ENCODE results near the gene ABHD16A.

ABHD16A gene

GRCh38 chr6:31662124-31662723 is 40.9 kb downstream of the ABHD16A start:
- no peak for DNase-seq (ENCODE audit: low read depth)

GRCh38 chr6:31661262-31662123 is 41.6 kb downstream of the ABHD16A start:
- DNase-seq (ENCODE audit: low read depth), result no peak

- DNase-seq (ENCODE audit: low read depth), result peak; percentile 84
Observed at GRCh38 chr6:31660381-31661261, 42.5 kb downstream of the ABHD16A start, which contains the start of gene C6orf47. TSS of gene C6orf47 (minus strand) at chr6:31660778. CDS start at chr6:31659947, 831 bp downstream.

GRCh38 chr6:31659649-31660380 is 43.3 kb downstream of the ABHD16A start:
- DNase-seq (ENCODE audit: low read depth), result peak; percentile 53

- no peak for DNase-seq (ENCODE audit: low read depth)
Observed at GRCh38 chr6:31658983-31659648, 44.0 kb downstream of the ABHD16A start.

- DNase-seq (ENCODE audit: low read depth), result no peak
Observed at GRCh38 chr6:31658158-31658688, 44.9 kb downstream of the ABHD16A start.

GRCh38 chr6:31657406-31658157 is 45.5 kb downstream of the ABHD16A start:
- no peak for DNase-seq (ENCODE audit: low read depth)

- no peak for DNase-seq (ENCODE audit: low read depth)
Observed at GRCh38 chr6:31655349-31656237, 47.5 kb downstream of the ABHD16A start, which contains the start of gene APOM. TSS of gene APOM (plus strand) at chr6:31655894. CDS start at chr6:31655967, 73 bp downstream.

GRCh38 chr6:31654574-31655348 is 48.4 kb downstream of the ABHD16A start:
- DNase-seq (ENCODE audit: low read depth), result no peak

- DNase-seq (ENCODE audit: low read depth), result peak; percentile 92
Observed at GRCh38 chr6:31652925-31653724, 50.0 kb downstream of the ABHD16A start.

GRCh38 chr6:31651602-31652191 is 51.4 kb downstream of the ABHD16A start:
- DNase-seq (ENCODE audit: low read depth), result peak; percentile 89

GRCh38 chr6:31645325-31645724 is 57.8 kb downstream of the ABHD16A start:
- no peak for DNase-seq (ENCODE audit: low read depth)

GRCh38 chr6:31643818-31644454 is 59.2 kb downstream of the ABHD16A start:
- DNase-seq (ENCODE audit: low read depth), result no peak

GRCh38 chr6:31642798-31643570 is 60.1 kb downstream of the ABHD16A start:
- DNase-seq (ENCODE audit: low read depth), result no peak

GRCh38 chr6:31641370-31641769 is 61.8 kb downstream of the ABHD16A start:
- no peak for DNase-seq (ENCODE audit: low read depth)

GRCh38 chr6:31640612-31641011 is 62.5 kb downstream of the ABHD16A start:
- no peak for DNase-seq (ENCODE audit: low read depth)

Data from EH (cell line).